HG03558 (cell line): ENCODE data around the gene RANBP9.

Experiments used
- ATAC-seq: cut with Tn5 transposase; IDR thresholded peaks from one replicate; pipeline ENCODE4 v1.9.1; 2021; ENCODE audit warnings: moderate number of reproducible peaks; ENCODE audit not compliant: unreplicated experiment; ENCODE audit errors: extremely low read depth

The RANBP9 gene

DNA sequence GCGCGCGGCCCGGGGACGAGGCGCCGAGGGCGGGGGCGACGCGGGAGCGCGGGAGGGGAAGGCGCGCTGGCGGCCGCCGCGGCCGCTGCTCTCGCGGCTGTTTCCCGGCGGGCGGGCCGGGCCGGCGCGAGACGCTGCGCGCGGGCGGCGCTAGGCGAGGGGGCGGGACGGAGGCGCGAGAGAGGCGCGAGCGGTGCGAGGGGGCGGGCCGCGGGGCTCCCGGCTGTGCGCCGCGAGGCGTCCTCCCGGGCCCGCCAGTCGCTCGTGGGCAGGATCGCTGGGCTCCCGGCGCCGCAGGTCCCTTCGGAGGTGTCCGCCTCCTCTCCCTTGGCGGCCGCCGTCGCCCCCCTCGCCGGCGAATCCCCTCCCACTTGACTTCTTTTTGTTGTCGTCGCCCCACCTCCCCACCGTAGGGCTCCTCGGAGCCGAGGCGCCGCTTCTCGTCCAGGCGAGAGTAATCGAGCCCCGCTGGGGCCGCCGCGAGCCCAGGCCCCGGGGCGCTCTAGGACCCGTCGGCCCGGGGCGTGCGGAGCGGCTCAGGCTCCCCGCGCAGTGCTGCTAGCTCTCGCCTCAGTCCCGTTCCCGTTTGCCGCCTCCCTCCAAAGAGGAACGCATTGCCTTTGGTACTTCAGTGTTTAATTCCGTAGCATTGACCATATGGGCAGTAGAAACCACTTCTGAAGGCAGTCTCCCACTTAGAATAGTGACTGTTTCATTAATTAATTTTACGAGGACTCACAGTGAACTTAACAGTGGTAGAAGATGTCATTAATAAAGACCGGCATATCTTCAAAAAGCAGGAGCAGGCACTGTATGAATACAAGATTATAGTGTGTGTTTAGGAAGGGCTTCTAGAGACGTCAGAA, at the start of gene RANBP9:
RANBP9 (minus strand) TSS at position 103 of the 866 bp plus-strand sequence. CDS start 330 bp downstream, outside the sequence.
- ATAC-seq, result peak; percentile 58

DNA sequence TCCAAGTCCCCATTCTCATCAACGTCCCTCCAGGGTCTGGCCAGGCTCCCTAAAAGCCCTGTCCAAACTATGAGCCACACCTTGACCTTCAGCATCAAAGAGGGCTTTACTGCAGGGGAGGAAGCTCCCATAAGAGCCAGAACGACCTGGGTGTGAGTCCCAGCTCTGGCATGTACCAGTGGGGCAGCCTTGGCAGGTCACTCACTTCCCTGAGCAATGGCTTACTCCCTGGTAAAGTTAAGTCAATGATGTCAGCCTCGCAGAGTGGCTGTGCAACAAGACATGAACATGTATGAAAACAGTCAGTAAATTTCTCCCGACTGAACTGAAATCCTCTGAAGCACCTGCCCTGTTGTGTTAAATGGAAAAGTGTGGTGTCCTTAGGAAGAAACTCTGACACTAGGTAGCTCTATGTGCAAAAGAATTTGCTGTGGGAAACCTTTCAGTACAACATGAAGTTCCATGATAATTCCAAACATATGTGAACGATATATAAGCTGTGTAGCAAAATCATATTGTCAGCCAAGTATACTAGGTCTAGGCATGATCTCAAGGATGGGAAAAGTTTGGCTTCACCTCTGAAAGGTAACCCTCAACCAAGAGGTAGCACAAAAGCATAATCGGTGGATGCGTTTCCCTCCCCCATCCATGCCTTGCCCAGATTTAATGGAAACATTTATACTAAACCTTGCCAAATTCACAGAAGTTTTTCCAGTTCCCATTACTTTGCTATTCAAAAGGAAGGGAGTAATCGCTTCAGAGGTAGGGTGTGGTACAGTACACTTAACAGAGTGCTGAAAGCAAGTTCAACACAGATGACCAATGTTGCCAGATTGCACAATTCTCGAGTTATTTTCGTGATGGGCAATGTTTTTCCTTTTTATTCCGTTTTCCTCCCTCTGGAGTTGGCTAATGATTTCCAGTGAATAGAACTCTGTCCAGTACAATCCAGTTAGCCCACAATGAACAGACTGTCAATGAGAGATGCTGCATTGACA, 49.0 kb upstream of the RANBP9 start:
- no peak for ATAC-seq

DNA sequence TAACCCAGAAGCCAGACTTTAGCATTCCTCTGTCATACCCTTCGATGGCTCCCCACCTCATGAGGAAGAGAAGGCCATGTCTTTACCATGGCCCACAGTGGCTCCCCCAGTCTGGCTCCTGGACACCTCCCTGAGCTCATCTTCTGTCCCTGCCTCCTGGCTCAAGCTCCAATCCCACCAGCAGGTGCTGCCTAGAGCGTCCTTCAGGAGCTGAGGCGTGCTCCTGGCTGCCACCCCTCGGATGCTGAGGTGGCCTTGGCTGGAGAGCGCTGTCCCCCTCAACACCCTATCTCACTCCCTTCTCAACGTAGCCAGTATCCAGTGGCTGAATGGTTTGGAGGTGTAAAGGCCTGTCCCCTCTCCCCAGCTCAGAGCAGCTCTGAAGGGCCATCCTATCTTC, 47.4 kb upstream of the RANBP9 start:
- ATAC-seq, result no peak

DNA sequence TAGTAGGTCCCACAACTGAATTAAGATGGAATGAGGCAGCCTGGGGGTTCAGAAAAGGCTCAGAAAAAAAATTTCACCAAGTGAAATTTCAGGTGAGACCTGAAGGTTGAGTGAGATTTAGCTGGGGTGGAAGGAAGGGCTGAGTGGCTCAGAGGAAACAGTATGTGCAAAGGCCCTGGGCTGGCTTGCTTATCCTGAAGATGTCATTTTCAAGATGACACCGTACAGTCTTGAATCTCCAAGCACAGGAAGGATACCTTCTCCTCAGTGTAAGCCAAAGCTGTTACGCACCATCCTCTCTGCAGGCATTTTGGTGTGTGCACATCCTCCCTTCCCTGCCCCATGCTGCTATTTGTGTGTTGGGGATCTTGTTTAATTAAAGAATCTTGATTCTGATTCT, 43.0 kb upstream of the RANBP9 start:
- no peak for ATAC-seq

DNA sequence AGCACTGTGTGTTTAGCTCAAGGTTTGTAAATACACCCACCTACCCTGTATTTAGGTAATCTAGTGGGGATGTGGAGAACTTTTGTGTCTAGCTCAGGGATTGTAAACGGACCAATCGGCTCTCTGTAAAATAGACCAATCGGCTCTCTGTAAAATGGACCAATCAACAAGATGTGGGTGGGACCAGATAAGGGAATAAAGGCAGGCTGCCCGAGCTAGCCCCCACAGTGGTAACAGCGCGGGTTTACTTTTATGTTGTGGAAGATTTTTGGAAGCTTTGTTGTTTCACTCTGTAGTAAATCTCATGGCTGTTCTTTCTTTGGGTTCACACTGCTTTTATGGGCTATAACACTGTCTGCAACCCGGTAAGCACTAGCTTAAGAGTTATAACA, 32.1 kb upstream of the RANBP9 start:
- no peak for ATAC-seq

DNA sequence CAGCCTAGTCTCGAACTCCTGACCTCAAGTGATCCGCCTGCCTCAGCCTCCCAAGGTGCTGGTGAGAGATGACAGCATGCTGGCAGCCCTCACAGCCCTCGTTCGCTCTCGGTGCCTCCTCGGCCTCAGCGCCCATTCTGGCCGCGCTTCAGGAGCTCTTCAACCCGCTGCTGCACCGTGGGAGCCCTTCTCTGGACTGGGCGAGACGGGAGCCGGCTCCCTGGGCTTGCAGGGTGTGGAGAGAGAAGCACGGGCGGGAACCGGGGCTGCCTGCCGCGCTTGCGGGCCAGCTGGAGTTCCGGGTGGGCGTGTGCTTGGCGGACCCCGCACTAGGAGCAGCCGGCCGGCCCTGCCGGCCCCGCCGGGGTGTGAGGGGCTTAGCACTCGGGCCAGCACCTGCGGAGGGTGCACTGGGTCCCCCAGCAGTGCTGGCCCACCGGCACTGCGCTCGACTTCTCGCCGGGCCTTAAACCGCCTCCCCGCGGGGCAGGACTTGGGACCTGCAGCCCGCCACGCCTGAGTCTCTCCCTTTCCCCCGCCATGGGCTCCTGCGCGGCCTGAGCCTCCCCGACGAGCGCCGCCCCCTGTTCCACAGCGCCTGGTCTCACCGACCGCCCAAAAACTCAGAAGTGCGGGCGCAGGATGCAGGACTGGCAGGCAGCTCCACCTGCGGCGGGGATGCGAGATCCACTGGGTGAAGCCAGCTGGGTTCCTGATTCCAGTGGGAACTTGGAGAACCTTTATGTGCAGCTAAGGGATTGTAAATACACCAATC, 31.5 kb upstream of the RANBP9 start:
- ATAC-seq, result no peak

DNA sequence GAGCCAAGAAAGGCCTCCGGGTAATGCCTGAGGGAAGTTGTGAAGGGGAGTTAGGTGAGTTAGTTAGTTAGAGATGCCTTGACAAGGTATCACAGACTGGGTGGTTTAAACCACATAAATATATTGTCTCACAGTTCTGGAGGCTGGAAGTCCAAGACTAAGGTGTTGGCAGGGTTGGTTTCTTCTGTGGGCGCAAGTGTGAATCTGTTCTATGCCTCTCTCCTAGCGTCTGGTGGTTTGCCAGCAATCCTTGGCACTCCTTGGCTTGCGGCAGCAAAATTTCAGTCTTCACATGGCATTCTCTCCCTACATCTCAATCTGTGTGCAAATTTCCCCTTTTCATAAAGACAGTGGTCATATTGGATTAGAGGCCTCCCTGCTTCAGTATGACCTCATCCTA, 29.7 kb upstream of the RANBP9 start:
- no peak for ATAC-seq

DNA sequence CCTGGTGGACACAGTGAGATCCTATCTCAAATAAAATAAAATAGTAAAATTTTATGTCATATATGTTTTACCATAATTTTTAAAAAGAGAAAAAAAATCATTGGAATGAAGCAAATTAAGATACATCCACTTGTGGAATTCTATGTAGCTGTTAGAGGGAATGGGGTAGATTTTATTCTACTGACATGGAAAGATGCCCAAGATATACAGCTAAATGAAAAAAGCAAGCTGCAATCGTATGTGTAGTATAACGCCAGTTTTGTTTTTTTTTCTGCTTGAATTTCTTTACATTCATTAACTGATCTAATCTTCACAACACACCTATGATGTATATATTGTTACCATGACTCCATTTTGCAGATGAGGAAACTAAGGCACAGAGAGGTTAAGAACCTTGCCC, 23.4 kb upstream of the RANBP9 start:
- ATAC-seq, result no peak

DNA sequence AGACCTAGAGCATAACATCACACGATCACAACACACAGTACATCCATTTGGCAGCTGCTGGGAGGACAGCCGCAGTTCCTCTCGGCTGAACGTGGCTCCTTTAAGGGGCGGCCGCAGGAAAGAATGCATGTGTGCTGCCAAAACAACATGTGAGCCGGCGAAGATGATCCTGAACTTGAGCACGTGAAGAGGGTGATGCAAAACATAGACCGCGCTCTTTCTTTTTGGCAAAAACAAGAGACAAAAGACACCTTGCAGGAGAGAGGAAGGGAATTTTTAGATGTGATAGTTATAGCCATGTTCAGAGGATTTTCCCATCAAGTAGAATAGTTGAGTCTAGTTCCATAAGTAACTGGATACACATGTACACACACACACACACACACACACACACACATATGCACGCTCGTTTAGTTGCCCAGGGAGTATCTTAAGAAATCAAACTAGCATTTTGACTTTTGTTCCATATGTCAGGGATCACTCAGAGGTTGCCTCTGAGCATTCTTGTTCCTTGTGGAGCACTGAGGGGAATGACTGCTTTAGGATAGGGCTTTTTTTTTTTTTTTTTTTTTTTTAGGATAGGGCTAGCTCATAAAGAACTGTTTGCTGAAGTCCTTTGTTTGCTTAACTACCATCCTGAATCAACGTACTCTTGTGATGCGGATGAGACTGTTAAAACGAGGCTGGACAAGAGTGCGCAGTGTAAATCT, 21.7 kb upstream of the RANBP9 start:
- ATAC-seq, result no peak

DNA sequence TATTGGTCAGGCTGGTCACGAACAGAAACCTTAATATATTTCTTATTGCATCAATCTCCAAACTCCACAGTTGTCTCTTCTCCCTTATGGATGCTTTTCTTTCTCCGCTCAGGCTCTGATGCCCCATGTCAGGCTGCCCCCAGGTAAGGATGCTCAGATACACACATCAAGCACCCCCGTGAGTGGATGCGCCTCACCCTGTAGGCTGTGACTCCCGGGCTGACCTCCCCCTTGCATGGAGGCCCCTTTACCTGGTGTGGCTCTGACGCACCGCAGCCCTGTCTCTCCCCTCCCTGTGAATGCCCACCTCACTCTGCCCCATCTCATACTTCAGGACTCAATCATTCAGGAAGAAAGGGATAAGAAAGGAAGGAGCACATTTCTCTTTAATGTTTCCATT, 19.1 kb upstream of the RANBP9 start:
- ATAC-seq, result no peak

DNA sequence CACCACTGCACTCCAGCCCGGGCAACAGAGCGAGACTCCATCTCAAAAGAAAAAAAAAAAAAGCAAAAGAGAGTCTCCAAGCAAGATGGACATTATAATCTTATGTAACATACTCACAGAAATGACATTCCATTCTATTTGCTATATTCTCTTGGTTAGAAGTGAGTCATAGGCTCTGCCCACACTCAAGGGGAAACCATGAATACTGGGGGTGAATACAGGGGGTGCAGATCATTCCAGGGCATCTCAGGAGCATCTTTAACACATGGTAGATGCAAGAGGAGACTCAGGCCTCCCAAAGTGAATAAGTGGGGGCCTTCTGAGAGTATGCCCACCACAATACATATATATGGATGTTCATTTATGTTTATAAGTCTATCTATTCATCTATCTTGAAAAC, 18.3 kb upstream of the RANBP9 start:
- ATAC-seq, result no peak

DNA sequence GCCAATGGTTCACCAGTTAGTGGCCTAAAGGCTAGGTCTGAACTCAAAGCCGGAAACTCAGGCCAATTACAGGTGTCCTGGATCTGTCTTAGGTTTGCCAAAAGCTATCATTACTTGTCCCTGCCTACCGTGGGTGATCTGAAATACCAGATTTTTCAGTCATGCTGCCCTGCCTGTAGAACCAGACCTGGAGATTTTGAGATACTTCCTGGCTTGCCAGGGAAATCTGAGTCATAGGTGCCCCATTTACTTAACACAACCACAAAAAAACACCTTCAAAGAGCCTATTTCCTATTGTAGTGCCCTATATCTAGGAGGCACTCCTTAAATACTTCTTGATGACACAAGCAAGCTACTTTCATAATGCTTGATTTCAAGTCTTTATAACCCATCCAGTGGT, 13.9 kb upstream of the RANBP9 start:
- ATAC-seq, result no peak

DNA sequence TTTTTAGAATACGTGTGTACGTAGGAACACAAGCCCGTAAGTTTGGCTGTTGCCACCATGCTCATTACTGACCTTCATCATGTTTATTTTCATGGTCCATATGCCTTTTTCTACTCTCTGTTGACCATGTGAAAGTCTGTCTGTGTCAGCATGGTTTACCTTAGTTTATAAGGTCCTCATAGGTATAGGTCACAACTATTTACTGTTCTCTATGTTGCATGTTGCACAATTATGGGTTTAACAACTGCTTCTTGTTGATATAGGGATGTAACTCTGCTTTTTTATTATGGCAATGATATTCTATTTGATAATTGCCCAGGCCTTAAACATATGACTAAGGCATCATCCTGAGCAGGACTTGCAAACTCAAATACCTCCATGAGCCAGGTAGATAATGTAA, 13.4 kb upstream of the RANBP9 start:
- no peak for ATAC-seq

DNA sequence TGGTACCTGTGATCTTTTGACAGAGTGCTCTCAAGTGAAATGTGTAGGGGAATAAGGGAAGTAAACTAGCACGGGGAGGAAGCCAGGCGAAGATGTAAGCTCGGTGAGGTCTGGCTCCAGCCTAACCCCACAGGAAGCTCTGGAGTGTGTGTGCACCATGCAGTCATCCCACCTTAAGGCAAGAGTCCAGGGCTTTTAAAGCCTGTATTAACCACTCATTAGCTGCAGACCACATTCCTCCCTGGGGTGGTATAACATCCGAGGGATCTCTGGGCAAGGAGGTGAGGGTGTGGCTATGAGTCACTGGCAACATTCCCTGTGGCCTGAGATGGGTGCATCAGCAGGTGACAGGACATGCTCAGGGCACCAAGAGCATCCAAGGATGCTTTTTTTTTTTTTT, 12.5 kb upstream of the RANBP9 start:
- ATAC-seq, result no peak

DNA sequence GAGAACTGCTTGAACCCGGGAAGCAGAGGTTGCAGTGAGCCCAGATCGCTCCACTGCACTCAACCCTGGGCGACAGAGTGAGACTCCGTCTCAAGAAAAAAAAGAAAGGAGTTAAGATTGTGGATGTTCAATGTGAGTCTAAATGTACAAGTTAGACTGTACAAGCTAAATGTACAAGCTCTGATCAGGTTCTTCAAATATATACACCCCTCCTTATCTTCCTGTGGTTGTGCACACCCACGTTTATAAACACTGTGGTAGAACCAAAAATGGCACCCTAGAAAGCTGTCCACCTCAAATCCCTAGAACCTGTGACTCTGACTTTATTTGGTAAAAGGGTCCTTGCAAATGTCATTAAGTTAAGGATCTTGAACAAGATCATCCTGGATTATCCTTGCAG, 11.2 kb upstream of the RANBP9 start:
- no peak for ATAC-seq

DNA sequence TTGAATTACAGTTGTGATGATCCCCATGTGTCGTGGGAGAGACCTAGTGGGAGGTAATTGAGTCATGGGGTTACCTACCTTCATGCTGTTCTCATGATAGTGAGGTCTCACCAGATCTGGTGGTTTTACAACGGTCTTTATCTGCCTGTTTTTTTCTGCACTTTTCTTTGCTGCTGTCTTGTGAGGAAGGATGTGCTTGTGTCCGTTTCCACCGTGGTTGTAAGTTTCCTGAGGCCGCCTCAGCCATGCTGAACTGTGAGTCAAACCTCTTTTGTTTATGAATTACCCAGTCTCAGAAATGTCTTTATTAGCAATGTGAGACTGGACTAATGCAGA, 6.5 kb upstream of the RANBP9 start:
- ATAC-seq, result no peak

DNA sequence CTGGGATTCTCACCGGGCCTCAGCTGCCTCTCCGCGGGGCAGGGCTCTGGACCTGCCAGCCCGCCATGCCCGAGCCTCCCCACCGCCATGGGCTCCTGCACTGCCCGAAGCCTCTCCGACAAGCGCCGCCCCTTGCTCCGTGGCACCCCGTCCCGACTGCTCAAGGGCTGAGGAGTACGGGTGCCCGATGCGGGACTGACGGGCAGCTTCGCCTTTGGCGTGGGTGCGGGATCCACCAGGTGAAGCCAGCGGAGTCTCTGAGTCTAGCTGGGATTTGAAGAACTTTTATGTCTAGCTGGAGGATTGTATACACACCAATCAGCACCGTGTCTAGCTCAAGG, 5.3 kb upstream of the RANBP9 start:
- ATAC-seq, result no peak

DNA sequence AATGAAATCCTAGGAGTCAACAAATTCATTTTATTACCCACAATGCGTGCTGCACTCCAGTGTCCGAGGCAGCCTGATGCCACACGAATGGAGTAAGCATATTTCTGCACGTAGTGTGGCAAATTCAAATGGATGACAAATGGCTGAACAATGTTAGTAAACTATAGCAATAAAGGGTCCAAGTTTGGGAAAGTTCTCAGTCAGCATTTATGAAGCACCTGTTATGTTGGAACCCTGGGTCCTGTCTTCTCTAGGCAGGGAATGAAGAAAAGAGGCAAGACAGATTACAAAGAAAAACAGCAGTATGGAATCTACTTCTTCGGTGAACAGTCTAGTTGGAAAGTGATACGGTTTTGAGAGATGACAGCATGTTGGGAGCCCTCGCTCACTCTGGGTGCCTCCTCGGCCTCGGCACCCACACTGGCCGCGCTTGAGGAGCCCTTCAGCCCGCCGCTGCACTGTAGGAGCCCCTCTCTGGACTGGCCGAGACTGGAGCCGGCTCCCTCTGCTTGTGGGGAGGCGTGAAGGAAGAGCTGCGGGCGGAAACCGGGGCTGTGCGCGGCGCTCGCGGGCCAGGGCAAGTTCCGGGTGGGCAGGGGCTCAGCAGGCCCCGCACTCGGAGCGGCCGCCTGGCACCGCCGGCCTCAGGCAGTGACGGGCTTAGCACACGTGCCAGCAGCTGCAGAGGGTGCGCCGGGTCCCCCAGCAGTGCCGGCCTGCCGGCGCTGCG, 4.8 kb upstream of the RANBP9 start:
- ATAC-seq, result no peak

DNA sequence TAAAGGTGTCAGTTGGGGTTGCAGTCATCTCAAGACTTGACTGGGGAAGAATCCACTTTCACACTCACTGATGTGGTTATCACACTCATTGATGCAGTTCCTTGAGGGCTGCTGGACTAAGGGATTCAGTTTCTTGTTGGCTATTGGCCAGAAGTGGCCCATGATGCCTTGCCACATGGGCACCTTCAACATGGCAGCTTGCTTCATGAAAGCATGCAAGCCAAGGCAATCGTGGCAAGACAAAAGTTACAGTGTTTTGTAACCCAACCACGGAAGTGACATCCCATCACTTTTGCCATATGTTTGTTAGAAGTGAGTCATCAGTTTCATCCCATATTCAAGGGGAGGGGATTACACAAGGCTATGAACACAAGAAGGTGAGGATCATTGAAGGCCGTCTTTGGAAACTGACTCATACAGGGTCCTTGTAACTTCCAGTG, 3.8 kb upstream of the RANBP9 start:
- no peak for ATAC-seq

DNA sequence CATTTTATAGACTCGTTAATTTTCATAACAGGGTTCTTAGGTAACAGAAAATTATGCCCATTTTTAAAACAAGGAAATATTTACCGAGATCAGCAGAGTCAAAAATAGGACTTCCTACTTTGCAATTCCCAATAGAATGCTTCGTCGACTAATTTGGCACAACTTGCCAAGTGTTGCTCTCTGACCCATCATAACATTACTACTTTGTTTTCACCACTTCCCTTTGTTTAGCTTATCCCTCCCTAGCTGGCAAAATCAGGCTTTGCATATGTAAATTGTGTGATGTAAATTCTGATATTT, 914 bp upstream of the RANBP9 start:
- no peak for ATAC-seq
